ENCODE data around the gene FOXP2. TPM values are rescaled to one million over a fixed set of nuclear protein-coding genes. Genes with fewer than 3 reads are reported as not detected.
"Not testable (repeated sequence)": the region's sequence is repeated elsewhere in the genome, so short reads cannot be mapped to it uniquely, and the experiment has no call there.

Gene FOXP2
- total RNA-seq, 1 donor from 2014 or later, result 25.7 TPM

- peaks cover 7% of the 10 kb centered on the region for H3K4me1 Mint-ChIP-seq (ENCODE audit: unreplicated experiment)
- no peak overlapping the region for H3K4me3 Mint-ChIP-seq (ENCODE audit: unreplicated experiment)
- no peak for DNase-seq (ENCODE audit: extremely low spot score, unreplicated experiment)
- H3K36me3 Mint-ChIP-seq (ENCODE audit: unreplicated experiment), result no peaks in the 10 kb centered on the region
- no peak for TF ChIP-seq CTCF (IDR thresholded peaks at IDR 0.05)
- H3K9me3 Mint-ChIP-seq (ENCODE audit: unreplicated experiment), result no peaks in the 10 kb centered on the region
- no peaks in the 10 kb centered on the region for H3K27me3 Mint-ChIP-seq (ENCODE audit: unreplicated experiment)
- H3K27ac Mint-ChIP-seq (ENCODE audit: unreplicated experiment), result no peak overlapping the region
Measured at GRCh38 chr7:114508086-114508485, 93.5 kb downstream of the FOXP2 start.

- H3K9me3 Mint-ChIP-seq (ENCODE audit: unreplicated experiment); H3K36me3 Mint-ChIP-seq (ENCODE audit: unreplicated experiment); H3K27me3 Mint-ChIP-seq (ENCODE audit: unreplicated experiment); H3K27ac Mint-ChIP-seq (ENCODE audit: unreplicated experiment); H3K4me3 Mint-ChIP-seq (ENCODE audit: unreplicated experiment); H3K4me1 Mint-ChIP-seq (ENCODE audit: unreplicated experiment); DNase-seq (ENCODE audit: extremely low spot score, unreplicated experiment): not testable (repeated sequence)
Measured at GRCh38 chr7:114510824-114511223, 96.2 kb downstream of the FOXP2 start.

- Mint-ChIP-seq H3K27ac (ENCODE audit: unreplicated experiment) (no peak overlapping the region), H3K27me3 (ENCODE audit: unreplicated experiment) (no peaks in the 10 kb centered on the region), H3K9me3 (ENCODE audit: unreplicated experiment) (peaks cover 4% of the 10 kb centered on the region), H3K4me3 (ENCODE audit: unreplicated experiment) (no peak overlapping the region), H3K4me1 (ENCODE audit: unreplicated experiment) (peaks cover 12% of the 10 kb centered on the region), H3K36me3 (ENCODE audit: unreplicated experiment) (peaks cover 2% of the 10 kb centered on the region)
- DNase-seq (ENCODE audit: extremely low spot score, unreplicated experiment), result no peak
- TF ChIP-seq CTCF (IDR thresholded peaks at IDR 0.05), result no peak
Measured at GRCh38 chr7:114519240-114519639, 104.6 kb downstream of the FOXP2 start.

- Mint-ChIP-seq H3K36me3 (ENCODE audit: unreplicated experiment) (peaks cover 2% of the 10 kb centered on the region), H3K27me3 (ENCODE audit: unreplicated experiment) (no peaks in the 10 kb centered on the region), H3K9me3 (ENCODE audit: unreplicated experiment) (peaks cover 2% of the 10 kb centered on the region), H3K27ac (ENCODE audit: unreplicated experiment) (peak overlapping the region; percentile 16), H3K4me1 (ENCODE audit: unreplicated experiment) (peaks cover 12% of the 10 kb centered on the region), H3K4me3 (ENCODE audit: unreplicated experiment) (no peak overlapping the region)
- DNase-seq (ENCODE audit: extremely low spot score, unreplicated experiment), result no peak
- no peak for TF ChIP-seq CTCF (IDR thresholded peaks at IDR 0.05)
Measured at GRCh38 chr7:114522081-114522480, 107.5 kb downstream of the FOXP2 start.

- Mint-ChIP-seq H3K36me3 (ENCODE audit: unreplicated experiment) (no peaks in the 10 kb centered on the region), H3K27ac (ENCODE audit: unreplicated experiment) (no peak overlapping the region), H3K27me3 (ENCODE audit: unreplicated experiment) (no peaks in the 10 kb centered on the region), H3K4me3 (ENCODE audit: unreplicated experiment) (no peak overlapping the region), H3K4me1 (ENCODE audit: unreplicated experiment) (peaks cover 28% of the 10 kb centered on the region), H3K9me3 (ENCODE audit: unreplicated experiment) (no peaks in the 10 kb centered on the region)
- DNase-seq (ENCODE audit: extremely low spot score, unreplicated experiment), result no peak
- no peak for TF ChIP-seq CTCF (IDR thresholded peaks at IDR 0.05)
Measured at GRCh38 chr7:114527589-114527988, 113.0 kb downstream of the FOXP2 start.

- DNase-seq (ENCODE audit: extremely low spot score, unreplicated experiment), result no peak
- H3K36me3 Mint-ChIP-seq (ENCODE audit: unreplicated experiment), result no peaks in the 10 kb centered on the region
- H3K4me3 Mint-ChIP-seq (ENCODE audit: unreplicated experiment), result peak overlapping the region; percentile 0
- H3K27ac Mint-ChIP-seq (ENCODE audit: unreplicated experiment), result peak overlapping the region; percentile 56
- peaks cover 43% of the 10 kb centered on the region for H3K4me1 Mint-ChIP-seq (ENCODE audit: unreplicated experiment)
- no peak for TF ChIP-seq CTCF (IDR thresholded peaks at IDR 0.05)
- H3K9me3 Mint-ChIP-seq (ENCODE audit: unreplicated experiment), result no peaks in the 10 kb centered on the region
- H3K27me3 Mint-ChIP-seq (ENCODE audit: unreplicated experiment), result no peaks in the 10 kb centered on the region
Measured at GRCh38 chr7:114530057-114530611, 115.5 kb downstream of the FOXP2 start.
